ENCODE results near the gene TMA7.

The TMA7 gene

DNA sequence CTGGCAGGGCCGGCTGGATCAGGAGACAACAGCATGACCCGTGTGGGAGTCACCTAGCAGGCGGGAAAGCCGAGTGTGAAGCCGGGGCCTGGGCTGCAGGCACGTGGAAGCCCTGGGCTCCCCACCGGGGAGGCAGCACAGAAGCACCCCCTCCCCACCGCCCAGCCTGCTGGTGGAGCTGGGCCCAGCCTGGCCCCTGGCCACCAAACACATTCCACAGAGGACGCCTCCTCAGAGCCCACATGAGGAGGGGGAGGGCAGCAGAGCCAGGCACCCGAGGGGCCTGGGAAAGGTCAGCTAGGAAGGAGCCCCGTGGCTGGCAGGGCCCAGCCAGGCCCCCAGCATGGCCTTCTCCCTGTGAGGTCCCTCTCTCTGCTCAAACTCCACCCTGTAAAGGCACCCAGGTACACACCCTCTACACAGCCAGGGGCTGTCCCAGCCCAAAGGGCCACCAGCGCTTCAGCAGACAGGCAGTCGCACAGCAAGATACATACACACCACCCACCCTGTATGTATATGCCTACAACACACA is 14.7 kb upstream of the TMA7 start:
- TF ChIP-seq, protein P1, sequence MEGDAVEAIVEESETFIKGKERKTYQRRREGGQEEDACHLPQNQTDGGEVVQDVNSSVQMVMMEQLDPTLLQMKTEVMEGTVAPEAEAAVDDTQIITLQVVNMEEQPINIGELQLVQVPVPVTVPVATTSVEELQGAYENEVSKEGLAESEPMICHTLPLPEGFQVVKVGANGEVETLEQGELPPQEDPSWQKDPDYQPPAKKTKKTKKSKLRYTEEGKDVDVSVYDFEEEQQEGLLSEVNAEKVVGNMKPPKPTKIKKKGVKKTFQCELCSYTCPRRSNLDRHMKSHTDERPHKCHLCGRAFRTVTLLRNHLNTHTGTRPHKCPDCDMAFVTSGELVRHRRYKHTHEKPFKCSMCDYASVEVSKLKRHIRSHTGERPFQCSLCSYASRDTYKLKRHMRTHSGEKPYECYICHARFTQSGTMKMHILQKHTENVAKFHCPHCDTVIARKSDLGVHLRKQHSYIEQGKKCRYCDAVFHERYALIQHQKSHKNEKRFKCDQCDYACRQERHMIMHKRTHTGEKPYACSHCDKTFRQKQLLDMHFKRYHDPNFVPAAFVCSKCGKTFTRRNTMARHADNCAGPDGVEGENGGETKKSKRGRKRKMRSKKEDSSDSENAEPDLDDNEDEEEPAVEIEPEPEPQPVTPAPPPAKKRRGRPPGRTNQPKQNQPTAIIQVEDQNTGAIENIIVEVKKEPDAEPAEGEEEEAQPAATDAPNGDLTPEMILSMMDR (conservative IDR thresholded peaks at IDR 0.05) = no peak
- no peak for TF ChIP-seq ZFX (IDR thresholded peaks at IDR 0.05)
- H3K27ac ChIP-seq = no peak overlapping the region

DNA sequence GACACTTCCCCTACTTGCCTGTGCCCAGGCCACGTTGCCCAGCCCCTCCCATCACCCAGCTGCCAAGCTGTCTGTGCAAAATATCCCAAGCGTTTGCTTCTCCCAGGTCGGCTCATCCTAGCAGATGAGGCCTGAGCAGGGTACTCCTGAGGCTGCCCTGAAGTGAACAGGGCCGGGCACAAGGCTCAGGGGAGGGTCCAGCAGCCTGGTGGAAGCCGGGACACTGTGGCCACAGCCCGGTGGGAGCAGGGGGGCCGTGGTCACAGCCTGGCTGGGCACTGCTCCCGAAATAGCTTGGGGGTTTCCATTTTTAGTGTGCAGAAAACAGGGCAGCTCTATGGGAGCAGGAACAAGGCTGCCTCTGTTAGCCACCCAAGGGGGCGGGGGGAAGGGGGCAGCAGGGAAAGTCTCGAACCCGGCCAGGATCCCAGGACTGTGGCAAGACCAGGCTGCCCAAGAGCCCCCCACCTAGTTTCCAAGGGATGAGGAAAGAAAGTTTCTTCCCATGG is 13.6 kb upstream of the TMA7 start:
- H3K27ac ChIP-seq = no peak overlapping the region

DNA sequence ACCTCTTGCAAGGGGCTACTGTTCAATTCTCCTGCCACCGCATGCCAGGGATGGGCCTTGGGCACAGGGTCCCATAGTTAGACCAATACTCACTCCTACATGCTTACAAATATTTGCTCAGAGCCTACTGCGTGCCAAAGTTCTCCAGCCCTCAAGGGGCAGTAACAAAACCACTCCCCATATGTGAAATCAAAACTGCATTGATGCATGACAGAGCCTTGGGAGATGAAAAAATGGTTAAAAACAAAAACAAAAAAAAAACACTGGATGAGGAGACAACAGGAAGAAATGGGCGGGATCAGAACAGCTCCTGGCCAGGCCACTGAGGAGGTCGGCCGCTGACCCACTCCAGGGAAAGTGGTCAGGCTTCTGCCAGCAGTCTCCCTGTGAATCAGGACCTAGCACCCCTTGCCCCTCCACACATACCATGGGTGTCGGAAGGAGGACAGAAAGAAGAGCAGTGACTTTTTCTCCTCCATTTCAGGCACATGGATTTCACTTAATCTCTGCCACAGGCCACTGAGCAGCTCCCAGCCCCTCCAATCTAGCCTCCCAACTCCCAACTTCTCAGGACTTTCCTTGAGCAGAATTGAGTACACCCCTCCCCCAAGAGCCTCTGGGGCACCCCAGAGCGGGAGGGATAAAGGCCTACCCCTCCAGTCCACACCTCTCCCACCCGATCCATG is 13.0 kb upstream of the TMA7 start:
- TF ChIP-seq ZFX (IDR thresholded peaks at IDR 0.05) = no peak
- TF ChIP-seq, protein P1 (conservative IDR thresholded peaks at IDR 0.05) = no peak
- no peak overlapping the region for H3K27ac ChIP-seq

More for the DNA sequence above, 13.6 kb upstream of the TMA7 start:
- TF ChIP-seq, protein P1 (conservative IDR thresholded peaks at IDR 0.05) = no peak
- TF ChIP-seq ZFX (IDR thresholded peaks at IDR 0.05) = no peak

DNA sequence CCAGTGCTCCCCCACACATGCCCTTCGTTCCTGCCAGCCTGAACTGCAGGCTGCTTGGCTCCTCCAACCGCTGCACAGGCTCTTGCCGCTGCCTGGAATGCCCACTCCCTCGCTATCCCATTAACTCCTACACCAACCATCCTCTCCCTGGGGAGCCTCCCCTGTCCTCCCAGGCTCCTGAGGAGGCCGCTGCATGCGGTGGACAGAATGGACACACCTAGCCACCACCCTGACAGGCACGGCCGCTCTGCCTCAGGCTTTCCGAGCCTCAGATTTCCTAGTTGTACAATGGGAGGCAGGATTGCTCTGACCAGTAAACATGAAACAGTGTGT is 12.5 kb upstream of the TMA7 start:
- TF ChIP-seq, protein P1 (conservative IDR thresholded peaks at IDR 0.05) = no peak
- no peak for TF ChIP-seq ZFX (IDR thresholded peaks at IDR 0.05)
- H3K27ac ChIP-seq = no peak overlapping the region

DNA sequence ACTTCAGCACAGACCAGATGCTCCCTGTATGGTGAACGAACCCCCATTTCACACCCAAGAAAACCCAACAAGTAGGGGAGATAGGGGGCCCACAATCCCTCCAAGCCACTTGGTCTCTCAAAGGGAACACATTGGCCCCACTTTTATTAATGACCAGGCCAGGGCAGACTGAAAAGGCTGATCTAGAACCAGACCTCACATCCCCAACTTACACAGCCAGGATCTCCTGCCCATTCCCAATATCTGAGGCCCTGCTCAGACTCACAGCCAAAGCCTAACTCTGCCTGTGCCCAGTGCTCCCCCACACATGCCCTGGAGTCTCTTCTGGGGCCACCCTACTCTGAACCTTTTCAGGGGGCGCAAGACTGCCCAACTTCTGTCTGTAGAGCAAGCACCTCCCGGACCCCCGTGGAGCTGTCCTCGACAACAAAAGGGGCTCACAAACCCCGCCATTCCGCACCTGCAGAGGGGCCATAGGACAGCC is 11.9 kb upstream of the TMA7 start:
- TF ChIP-seq ZFX (IDR thresholded peaks at IDR 0.05) = no peak
- TF ChIP-seq, protein P1 (conservative IDR thresholded peaks at IDR 0.05) = no peak
- H3K27ac ChIP-seq = peak overlapping the region; percentile 88

DNA sequence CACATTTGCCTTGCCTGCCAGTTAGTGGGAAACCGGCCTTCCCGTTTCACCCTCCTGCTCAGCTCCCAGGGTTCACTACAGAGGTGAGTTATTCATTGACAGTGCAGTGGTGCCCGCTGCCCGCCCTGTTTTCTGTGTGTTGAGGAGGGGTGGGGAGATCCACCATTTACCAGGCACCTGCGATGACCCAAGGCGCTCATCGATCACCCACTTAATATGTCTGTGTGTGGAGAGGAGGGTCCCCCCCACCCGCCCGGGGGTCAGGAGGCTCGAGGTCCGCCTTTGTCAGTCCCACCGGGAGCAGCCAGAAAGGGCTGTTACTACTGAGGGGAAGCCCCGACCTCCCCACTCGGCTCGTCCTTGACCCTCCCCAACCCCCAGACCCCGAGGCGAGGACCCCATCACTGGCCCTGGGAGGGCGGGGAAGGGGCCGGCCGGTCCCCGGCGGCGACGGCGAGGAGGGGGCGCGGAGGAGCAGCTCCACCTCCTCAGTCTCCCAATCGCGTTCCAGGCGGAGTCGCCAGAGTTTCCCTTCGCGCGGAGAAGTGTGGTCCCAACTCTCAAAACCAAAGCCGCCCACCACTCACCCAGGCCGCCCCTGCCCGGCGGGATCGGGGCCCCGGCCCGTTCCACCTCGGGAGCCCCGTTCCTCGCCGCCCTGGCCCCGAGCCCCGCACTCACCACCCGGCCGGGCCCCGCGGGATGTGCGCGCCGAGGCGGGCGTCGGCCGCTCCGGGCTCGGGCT is 11.3 kb upstream of the TMA7 start:
- peak overlapping the region; percentile 88 for H3K27ac ChIP-seq
- TF ChIP-seq, protein P1 (conservative IDR thresholded peaks at IDR 0.05) = no peak
- no peak for TF ChIP-seq ZFX (IDR thresholded peaks at IDR 0.05)

Measured in C4-2B (cell line).